NCI-H2029 treated with DMSO at 0.1 percent for 48 hours (cell line): Measurements from ENCODE around the gene AMN1.
"Not testable (repeated sequence)": the region's sequence is repeated elsewhere in the genome, so short reads cannot be mapped to it uniquely, and the experiment has no call there.

ENCODE experiments used
- DNase-seq: peaks from one replicate; lab custom pipeline; 2025; lab: John Stamatoyannopoulos, UW

AMN1 gene

GRCh38 chr12:31728917-31729640, at the start of gene AMN1:
Gene AMN1 (minus strand): TSS chr12:31729021. CDS start chr12:31729008, 13 bp downstream.
- peak; percentile 97 for DNase-seq

GRCh38 chr12:31773867-31774266, 45.0 kb upstream of the AMN1 start:
- no peak for DNase-seq

GRCh38 chr12:31773223-31773750, 44.5 kb upstream of the AMN1 start:
- no peak for DNase-seq

GRCh38 chr12:31772685-31773222, 43.9 kb upstream of the AMN1 start:
- DNase-seq: no peak

- DNase-seq: no peak
Observed at GRCh38 chr12:31772186-31772585, 43.4 kb upstream of the AMN1 start.

- no peak for DNase-seq
Observed at GRCh38 chr12:31768046-31768445, 39.2 kb upstream of the AMN1 start.

- no peak for DNase-seq
Observed at GRCh38 chr12:31765931-31766330, 37.1 kb upstream of the AMN1 start.

GRCh38 chr12:31759632-31760459, 31.0 kb upstream of the AMN1 start:
- DNase-seq: no peak

GRCh38 chr12:31758297-31758696, 29.5 kb upstream of the AMN1 start:
- not testable (repeated sequence) for DNase-seq

- DNase-seq: no peak
Observed at GRCh38 chr12:31756977-31757420, 28.2 kb upstream of the AMN1 start.

GRCh38 chr12:31752450-31752849, 23.6 kb upstream of the AMN1 start:
- DNase-seq: no peak

GRCh38 chr12:31751085-31751484, 22.3 kb upstream of the AMN1 start:
- DNase-seq: no peak

GRCh38 chr12:31750747-31751039, 21.9 kb upstream of the AMN1 start:
- DNase-seq: no peak

- peak; percentile 98 for DNase-seq
Observed at GRCh38 chr12:31749024-31749704, 20.3 kb upstream of the AMN1 start.

GRCh38 chr12:31745242-31745641, 16.4 kb upstream of the AMN1 start:
- no peak for DNase-seq

GRCh38 chr12:31744363-31744762, 15.5 kb upstream of the AMN1 start:
- DNase-seq: not testable (repeated sequence)

GRCh38 chr12:31742891-31743290, 14.1 kb upstream of the AMN1 start:
- DNase-seq: no peak

GRCh38 chr12:31740628-31741027, 11.8 kb upstream of the AMN1 start:
- no peak for DNase-seq

- DNase-seq: no peak
Observed at GRCh38 chr12:31737763-31738162, 8.9 kb upstream of the AMN1 start.

- no peak for DNase-seq
Observed at GRCh38 chr12:31737345-31737744, 8.5 kb upstream of the AMN1 start.

GRCh38 chr12:31736472-31736871, 7.7 kb upstream of the AMN1 start:
- no peak for DNase-seq
